Caki2 (cell line): ENCODE data around the gene RABIF. TPM values are rescaled to one million over a fixed set of nuclear protein-coding genes. Genes with fewer than 3 reads are reported as not detected.
A peak's percentile ranks its signal among the peaks of the same experiment; 100 is the strongest.

ENCODE experiments used
- DNase-seq: peaks from one replicate; pipeline ENCODE4 v3.0.0-alpha.2; 2015; ENCODE audit warnings: low read depth
- in situ Hi-C: cut with HindIII; loops from 2 replicates; pipeline ENCODE4 v1.10.0; 2016; ENCODE audit warnings: low sequenced_read_pairs, low pct_unique_long_range_greater_than_20kb, mixed read lengths
- total RNA-seq: library from RNA; depleted of rRNA; stranded (reverse); fragments of >200 nt; shearing (Covaris generic); gene quantifications from 2 replicates; pipeline ENCODE4 v1.2.3, GENCODE V29; 2014; ENCODE audit warnings: low replicate concordance

Gene RABIF
- total RNA-seq, 1 experiment from 2014 or later: 4.1 TPM

- in situ Hi-C loops: no loop called here
- DNase-seq: no peak
Observed at GRCh38 chr1:202880961-202881460, 7.9 kb downstream of the RABIF start.

GRCh38 chr1:202880062-202880461, 8.9 kb downstream of the RABIF start:
- in situ Hi-C loops: no loop called here
- DNase-seq: no peak

- in situ Hi-C loops: no loop called here
- no peak for DNase-seq
Observed at GRCh38 chr1:202879128-202879527, 9.8 kb downstream of the RABIF start.

- in situ Hi-C loops: no loop called here
- DNase-seq: no peak
Observed at GRCh38 chr1:202873026-202873425, 15.9 kb downstream of the RABIF start.

GRCh38 chr1:202871367-202871766, 17.6 kb downstream of the RABIF start:
- no peak for DNase-seq
- in situ Hi-C loops: no loop called here

- in situ Hi-C loops: no loop called here
Observed at GRCh38 chr1:202862679-202863560, 26.0 kb downstream of the RABIF start.

GRCh38 chr1:202861420-202862132, 27.4 kb downstream of the RABIF start:
- peak; percentile 85 for DNase-seq
- in situ Hi-C loops: no loop called here

More at GRCh38 chr1:202862679-202863560, 26.0 kb downstream of the RABIF start:
- DNase-seq: no peak

- peak; percentile 23 for DNase-seq
Observed at GRCh38 chr1:202860744-202861419, 28.1 kb downstream of the RABIF start.

GRCh38 chr1:202858789-202859414, 30.0 kb downstream of the RABIF start:
- no peak for DNase-seq
- in situ Hi-C loops: no loop called here

More at GRCh38 chr1:202860744-202861419, 28.1 kb downstream of the RABIF start:
- in situ Hi-C loops: no loop called here

- in situ Hi-C loops: no loop called here
- no peak for DNase-seq
Observed at GRCh38 chr1:202858331-202858730, 30.6 kb downstream of the RABIF start.

GRCh38 chr1:202857136-202857610, 31.8 kb downstream of the RABIF start:
- in situ Hi-C loops: no loop called here
- DNase-seq: no peak

- in situ Hi-C loops: no loop called here
- DNase-seq: no peak
Observed at GRCh38 chr1:202856014-202856413, 32.9 kb downstream of the RABIF start.

- no peak for DNase-seq
- in situ Hi-C loops: no loop called here
Observed at GRCh38 chr1:202854787-202855186, 34.2 kb downstream of the RABIF start.

- no peak for DNase-seq
- in situ Hi-C loops: no loop called here
Observed at GRCh38 chr1:202852163-202852904, 36.6 kb downstream of the RABIF start.

- in situ Hi-C loops: no loop called here
- DNase-seq: no peak
Observed at GRCh38 chr1:202850593-202851362, 38.2 kb downstream of the RABIF start.

- in situ Hi-C loops: no loop called here
- DNase-seq: no peak
Observed at GRCh38 chr1:202848191-202848542, 40.8 kb downstream of the RABIF start.

- DNase-seq: no peak
- in situ Hi-C loops: no loop called here
Observed at GRCh38 chr1:202844935-202845334, 44.0 kb downstream of the RABIF start.
